ENCODE results near the gene XYLT1. TPM values are rescaled to one million over a fixed set of nuclear protein-coding genes. Genes with fewer than 3 reads are reported as not detected.

XYLT1 gene
- total RNA-seq, 2 donors from 2014 or later: 5.1 to 19.3 TPM

GRCh38 chr16:17237350-17237944 lies 233.3 kb downstream of the XYLT1 start:
- no peak for DNase-seq (ENCODE audit: low spot score)
- Histone ChIP-seq H3K4me1 (replicated peaks) (no peaks in the 10 kb centered on the region), H3K36me3 (no peaks in the 10 kb centered on the region), H3K4me3 (no peak overlapping the region), H3K27ac (no peak overlapping the region), H3K27me3 (replicated peaks; ENCODE audit: insufficient read depth) (no peaks in the 10 kb centered on the region), H3K9me3 (no peaks in the 10 kb centered on the region)
- WGBS: 83% methylated on average over 8 of the region's 8 CpGs
- no peak for TF ChIP-seq CTCF (IDR thresholded peaks at IDR 0.05)
- TF ChIP-seq POLR2A (IDR thresholded peaks at IDR 0.05): no peak
- TF ChIP-seq POLR2AphosphoS5 (IDR thresholded peaks at IDR 0.05): no peak
- intact Hi-C loops (cut with DNase I): loop anchor here (10.0 kb wide), 1 partner anchor 337 kb away; no protein-coding TSS in a partner anchor

GRCh38 chr16:17235147-17235815 lies 235.5 kb downstream of the XYLT1 start:
- Histone ChIP-seq H3K4me1 (replicated peaks) (no peaks in the 10 kb centered on the region), H3K27ac (no peak overlapping the region), H3K4me3 (no peak overlapping the region), H3K9me3 (no peaks in the 10 kb centered on the region), H3K27me3 (replicated peaks; ENCODE audit: insufficient read depth) (no peaks in the 10 kb centered on the region), H3K36me3 (no peaks in the 10 kb centered on the region)
- no peak for DNase-seq (ENCODE audit: low spot score)
- TF ChIP-seq POLR2A (IDR thresholded peaks at IDR 0.05) (no peak), CTCF (IDR thresholded peaks at IDR 0.05) (no peak), POLR2AphosphoS5 (IDR thresholded peaks at IDR 0.05) (no peak)
- intact Hi-C loops (cut with DNase I): loop anchor here (10.0 kb wide), 1 partner anchor 340 kb away; no protein-coding TSS in a partner anchor
- 81% methylated on average over 10 of the region's 10 CpGs for WGBS

DNA sequence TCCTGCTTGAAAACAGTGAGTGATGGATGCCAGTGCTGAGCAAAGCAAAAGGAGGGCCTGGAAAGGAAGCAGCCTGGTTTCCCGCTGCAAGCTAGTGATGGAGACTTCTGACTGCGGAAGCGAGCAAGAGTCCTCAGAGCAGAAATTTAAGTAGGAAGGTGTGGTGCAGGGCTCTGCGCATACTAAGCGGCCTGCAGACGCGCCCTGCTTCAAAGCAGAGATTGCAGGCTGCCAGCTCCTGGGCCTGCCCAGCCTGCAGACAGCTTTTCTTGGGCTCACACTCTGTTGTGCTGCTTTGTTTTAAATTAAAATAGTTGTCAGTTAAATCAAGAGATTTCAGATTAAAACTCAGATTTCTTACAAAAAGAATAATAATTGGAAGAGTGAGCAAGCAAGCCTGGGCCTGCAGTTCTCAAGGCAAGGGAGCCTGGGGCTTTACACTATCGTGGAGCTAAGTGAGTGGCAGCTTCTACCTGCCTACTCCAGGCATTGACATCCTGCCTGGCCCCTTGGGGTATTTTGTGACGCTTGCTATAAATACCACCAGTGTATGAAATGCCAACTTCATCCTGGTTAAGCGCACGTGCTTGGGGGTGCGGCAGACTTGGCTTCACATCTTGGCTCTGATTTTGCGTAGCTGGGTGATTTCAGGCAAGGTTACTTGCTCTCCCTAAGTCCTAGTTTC lies 237.3 kb downstream of the XYLT1 start:
- Histone ChIP-seq H3K4me1 (replicated peaks) (no peaks in the 10 kb centered on the region), H3K9me3 (no peaks in the 10 kb centered on the region), H3K27me3 (replicated peaks; ENCODE audit: insufficient read depth) (no peaks in the 10 kb centered on the region), H3K4me3 (no peak overlapping the region), H3K36me3 (no peaks in the 10 kb centered on the region), H3K27ac (no peak overlapping the region)
- peak; percentile 18 for DNase-seq (ENCODE audit: low spot score)
- 61% methylated on average over 13 of the region's 13 CpGs for WGBS
- TF ChIP-seq POLR2AphosphoS5 (IDR thresholded peaks at IDR 0.05) (no peak), POLR2A (IDR thresholded peaks at IDR 0.05) (no peak), CTCF (IDR thresholded peaks at IDR 0.05) (no peak)
- intact Hi-C loops (cut with DNase I): loop anchor here (10.0 kb wide), 1 partner anchor 341 kb away; no protein-coding TSS in a partner anchor

DNA sequence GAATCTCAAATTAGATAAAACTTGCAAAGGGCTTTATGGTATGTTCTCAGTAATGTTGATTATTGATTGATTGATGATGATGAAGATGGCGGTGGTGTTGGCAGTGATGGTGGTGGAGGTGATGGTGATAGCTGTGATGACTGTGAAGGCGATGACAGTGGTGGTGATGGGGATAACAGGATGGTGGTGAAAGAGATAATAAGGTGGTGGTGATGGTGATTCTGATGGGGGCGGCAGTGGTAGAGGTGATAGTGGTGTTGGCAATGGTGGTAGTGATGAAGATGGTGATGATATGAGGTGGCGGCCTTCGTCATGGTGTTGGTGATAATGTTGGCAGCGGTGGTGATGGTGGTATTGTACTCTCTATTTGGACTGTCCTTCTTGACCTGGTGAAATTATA lies 238.3 kb downstream of the XYLT1 start:
- TF ChIP-seq POLR2A (IDR thresholded peaks at IDR 0.05): no peak
- TF ChIP-seq POLR2AphosphoS5 (IDR thresholded peaks at IDR 0.05): no peak
- no peak for TF ChIP-seq CTCF (IDR thresholded peaks at IDR 0.05)
- Histone ChIP-seq H3K4me1 (replicated peaks) (no peaks in the 10 kb centered on the region), H3K4me3 (no peak overlapping the region), H3K9me3 (no peaks in the 10 kb centered on the region), H3K36me3 (no peaks in the 10 kb centered on the region), H3K27ac (no peak overlapping the region), H3K27me3 (replicated peaks; ENCODE audit: insufficient read depth) (no peaks in the 10 kb centered on the region)
- 98% methylated on average over 6 of the region's 6 CpGs for WGBS
- intact Hi-C loops (cut with DNase I): loop anchor here (10.0 kb wide), 1 partner anchor 342 kb away; no protein-coding TSS in a partner anchor
- no peak for DNase-seq (ENCODE audit: low spot score)
